Activated naive CD4-positive, alpha-beta T cell treated with anti-CD3 and anti-CD28 coated beads, Interleukin-2, amount 50 U/mL, for 24 hours (primary cell): ENCODE measurements around the gene CCDC187.
A peak's percentile ranks its signal among the peaks of the same experiment; 100 is the strongest.
"Not testable (repeated sequence)": the region's sequence is repeated elsewhere in the genome, so short reads cannot be mapped to it uniquely, and the experiment has no call there.

ENCODE experiments used
- H3K27ac Mint-ChIP-seq: one replicate; pipeline ENCODE4 v1.8.0; 2021; ENCODE audit warnings: mild to moderate bottlenecking, mixed read lengths
- H3K27me3 Mint-ChIP-seq: one replicate; pipeline ENCODE4 v1.8.0; 2021; ENCODE audit warnings: mixed read lengths
- H3K36me3 Mint-ChIP-seq: one replicate; pipeline ENCODE4 v1.8.0; 2021; ENCODE audit warnings: mixed read lengths
- H3K4me1 Mint-ChIP-seq: one replicate; pipeline ENCODE4 v1.8.0; 2021; ENCODE audit warnings: mixed read lengths
- H3K4me3 Mint-ChIP-seq: one replicate; pipeline ENCODE4 v1.8.0; 2021; ENCODE audit warnings: mild to moderate bottlenecking, mixed read lengths
- H3K9me3 Mint-ChIP-seq: one replicate; pipeline ENCODE4 v1.8.0; 2021; ENCODE audit warnings: mixed read lengths

CCDC187 gene

DNA sequence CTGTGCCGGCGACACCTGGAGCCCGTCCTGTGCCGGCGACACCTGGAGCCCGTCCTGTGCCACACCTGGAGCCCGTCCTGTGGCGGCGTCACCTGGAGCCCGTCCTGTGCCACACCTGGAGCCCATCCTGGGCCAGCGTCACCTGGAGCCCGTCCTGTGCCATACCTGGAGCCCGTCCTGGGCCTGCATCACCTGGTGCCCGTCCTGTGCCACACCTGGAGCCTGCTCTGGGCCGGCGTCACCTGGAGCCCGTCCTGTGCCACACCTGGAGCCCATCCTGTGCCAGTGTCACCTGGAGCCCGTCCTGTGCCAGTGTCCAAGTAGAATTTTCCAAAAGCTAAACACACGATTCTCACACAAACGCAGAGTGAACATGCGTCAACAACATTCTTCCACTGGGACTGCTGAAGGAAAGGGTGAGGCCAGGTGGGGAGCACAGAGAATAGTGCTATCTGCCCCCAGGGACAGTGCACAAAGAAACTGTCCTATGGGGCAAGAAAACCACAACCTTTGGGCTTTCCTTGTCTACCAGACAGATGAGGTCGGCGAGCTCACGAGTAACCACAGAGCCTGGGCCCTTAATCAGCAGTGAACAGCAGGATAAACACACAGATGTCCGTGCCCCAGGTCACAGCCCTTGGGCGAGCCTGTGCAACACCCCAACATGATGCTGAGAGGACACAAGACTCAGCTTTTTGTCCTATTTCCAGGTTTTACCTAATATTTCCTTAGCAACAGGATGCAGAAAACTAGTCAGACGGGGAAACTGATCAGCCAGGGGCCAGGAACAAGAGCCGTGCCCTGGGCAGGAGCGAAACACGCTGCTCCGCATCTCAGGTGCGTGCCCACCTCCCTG is 66.2 kb downstream of the CCDC187 start:
- peaks cover 46% of the 10 kb centered on the region for H3K4me1 Mint-ChIP-seq
- no peak overlapping the region for H3K4me3 Mint-ChIP-seq
- no peaks in the 10 kb centered on the region for H3K36me3 Mint-ChIP-seq
- no peaks in the 10 kb centered on the region for H3K9me3 Mint-ChIP-seq
- no peaks in the 10 kb centered on the region for H3K27me3 Mint-ChIP-seq
- no peak overlapping the region for H3K27ac Mint-ChIP-seq

DNA sequence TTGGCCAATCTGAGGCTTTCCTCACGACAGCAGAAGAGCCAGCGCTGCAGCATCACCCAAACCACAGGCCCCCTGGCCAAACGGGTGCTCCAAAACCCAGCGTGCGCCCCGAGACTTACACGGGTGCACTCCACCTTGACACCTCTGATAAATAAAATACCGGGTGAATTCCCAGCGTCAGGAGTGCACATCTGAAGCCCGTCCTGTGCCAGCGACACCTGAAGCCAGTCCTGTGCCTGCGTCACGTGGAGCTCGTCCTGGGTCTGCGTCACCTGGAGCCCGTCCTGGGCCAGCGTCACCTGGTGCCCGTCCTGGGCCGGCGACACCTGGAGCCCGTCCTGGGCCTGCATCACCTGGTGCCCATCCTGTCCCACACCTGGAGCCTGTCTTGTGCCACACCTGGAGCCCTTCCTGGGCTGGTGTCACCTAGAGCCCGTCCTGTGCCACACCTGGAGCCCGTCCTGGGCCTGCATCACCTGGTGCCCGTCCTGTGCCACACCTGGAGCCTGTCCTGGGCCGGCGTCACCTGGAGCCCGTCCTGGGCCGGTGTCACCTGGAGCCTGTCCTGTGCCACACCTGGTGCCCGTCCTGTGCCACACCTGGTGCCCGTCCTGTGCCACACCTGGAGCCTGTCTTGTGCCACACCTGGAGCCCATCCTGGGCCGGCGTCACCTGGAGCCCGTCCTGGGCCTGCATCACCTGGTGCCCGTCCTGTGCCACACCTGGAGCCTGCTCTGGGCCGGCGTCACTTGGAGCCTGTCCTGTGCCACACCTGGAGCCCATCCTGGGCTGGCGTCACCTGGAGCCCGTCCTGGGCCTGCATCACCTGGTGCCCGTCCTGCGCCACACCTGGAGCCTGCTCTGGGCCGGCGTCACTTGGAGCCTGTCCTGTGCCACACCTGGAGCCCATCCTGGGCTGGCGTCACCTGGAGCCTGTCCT is 67.2 kb downstream of the CCDC187 start:
- H3K27ac Mint-ChIP-seq, H3K4me3 Mint-ChIP-seq, H3K27me3 Mint-ChIP-seq, H3K9me3 Mint-ChIP-seq, H3K36me3 Mint-ChIP-seq: not testable (repeated sequence)
- H3K4me1 Mint-ChIP-seq: peaks cover 44% of the 10 kb centered on the region

DNA sequence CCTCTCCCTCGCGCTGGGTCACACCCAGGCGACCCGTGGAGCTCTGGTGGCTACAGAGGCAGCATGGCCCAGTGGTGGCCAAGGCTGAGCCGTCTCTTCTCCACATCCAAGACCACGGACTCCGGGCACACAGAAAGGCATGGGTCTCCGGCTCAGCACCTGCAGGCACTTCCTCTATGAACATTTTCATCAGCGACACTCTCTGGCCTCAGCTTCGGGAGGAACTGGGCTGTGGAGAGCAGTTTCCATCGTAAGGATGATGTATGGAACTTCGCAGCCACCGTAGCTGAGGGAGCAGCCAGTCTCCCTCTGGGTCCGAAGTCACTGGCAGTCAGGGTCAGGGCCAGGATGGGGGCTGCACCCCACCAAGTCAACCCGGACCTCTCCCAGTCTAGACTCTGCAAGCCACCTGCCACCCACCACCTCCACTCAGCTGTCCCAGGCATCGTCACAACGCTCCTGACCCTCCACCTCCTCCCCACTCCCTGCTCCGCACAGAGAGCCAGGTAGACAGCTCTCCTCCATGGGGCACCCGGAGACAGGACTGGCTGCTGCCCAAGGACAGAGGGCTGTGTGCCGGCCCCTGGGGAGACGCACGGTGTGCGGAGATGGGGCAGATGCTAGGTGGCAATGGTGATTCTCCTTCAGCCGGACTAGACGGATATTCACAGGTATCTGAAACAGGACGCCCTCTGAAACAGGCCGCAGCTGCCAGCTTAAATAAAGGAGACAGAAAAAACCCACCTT is 68.0 kb downstream of the CCDC187 start:
- Mint-ChIP-seq H3K27me3 (no peaks in the 10 kb centered on the region), H3K9me3 (no peaks in the 10 kb centered on the region), H3K4me3 (no peak overlapping the region), H3K4me1 (peaks cover 37% of the 10 kb centered on the region), H3K27ac (peak overlapping the region; percentile 23), H3K36me3 (no peaks in the 10 kb centered on the region)

DNA sequence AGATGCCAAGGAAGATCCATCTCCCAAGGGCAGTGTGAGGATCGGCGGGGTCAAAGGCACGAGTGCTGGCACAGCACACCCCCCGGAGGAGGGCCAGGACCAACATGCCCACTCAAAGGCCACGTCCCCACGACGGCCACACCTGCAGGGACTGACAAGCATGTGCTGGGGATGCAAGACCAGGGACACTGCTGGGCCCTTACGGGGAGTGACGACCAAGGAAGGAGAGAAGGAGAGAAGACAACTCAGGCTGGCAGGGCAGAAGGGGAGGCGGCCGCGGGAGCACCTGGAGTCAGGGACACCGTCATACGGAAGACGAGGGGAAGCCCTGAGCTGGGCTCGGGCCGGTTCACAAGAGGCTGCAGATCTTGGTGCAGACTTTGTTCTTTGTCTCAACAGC is 68.7 kb downstream of the CCDC187 start:
- Mint-ChIP-seq H3K9me3 (no peaks in the 10 kb centered on the region), H3K27ac (no peak overlapping the region), H3K36me3 (no peaks in the 10 kb centered on the region), H3K4me3 (no peak overlapping the region), H3K27me3 (no peaks in the 10 kb centered on the region), H3K4me1 (peaks cover 37% of the 10 kb centered on the region)

DNA sequence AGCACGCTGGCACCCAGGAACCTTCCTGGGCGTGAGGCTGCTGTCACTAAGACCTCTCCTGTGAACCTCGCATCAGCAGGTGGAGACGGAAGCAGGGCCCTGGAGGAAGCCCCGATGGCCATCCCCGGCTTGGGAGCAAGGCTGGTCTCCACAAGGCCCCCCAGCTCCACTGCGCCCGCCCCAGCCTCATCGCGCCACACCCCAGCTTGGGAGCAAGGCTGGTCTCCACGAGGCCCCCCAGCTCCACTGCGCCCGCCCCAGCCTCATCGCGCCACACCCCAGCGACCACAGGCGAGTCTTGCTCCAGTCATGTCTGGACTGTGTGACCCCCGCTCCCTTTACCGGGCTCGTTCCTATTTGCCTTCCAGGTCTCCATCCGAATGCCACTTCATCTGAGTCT is 69.3 kb downstream of the CCDC187 start:
- Mint-ChIP-seq H3K9me3 (no peaks in the 10 kb centered on the region), H3K4me1 (peaks cover 36% of the 10 kb centered on the region), H3K4me3 (no peak overlapping the region), H3K27ac (no peak overlapping the region), H3K36me3 (no peaks in the 10 kb centered on the region), H3K27me3 (no peaks in the 10 kb centered on the region)

DNA sequence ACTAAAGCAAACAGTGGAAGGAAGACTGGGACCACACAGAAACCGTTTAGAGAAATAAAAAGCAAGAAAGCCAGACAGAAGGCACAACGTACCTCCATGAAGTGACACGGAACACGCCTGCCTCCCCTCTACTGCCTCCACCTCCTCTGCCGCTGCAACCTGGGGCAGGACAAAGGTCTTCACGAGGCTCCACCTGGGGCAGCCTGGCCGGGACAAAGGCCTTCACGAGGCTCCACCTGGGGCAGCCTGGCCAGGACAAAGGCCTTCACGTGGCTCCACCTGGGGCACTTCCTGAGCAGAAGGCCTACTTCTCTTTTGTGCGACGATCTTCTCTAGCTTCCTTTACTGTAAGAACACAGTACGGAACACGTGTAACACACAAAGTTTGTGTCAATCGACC is 70.0 kb downstream of the CCDC187 start:
- H3K9me3 Mint-ChIP-seq: no peaks in the 10 kb centered on the region
- no peaks in the 10 kb centered on the region for H3K36me3 Mint-ChIP-seq
- no peaks in the 10 kb centered on the region for H3K27me3 Mint-ChIP-seq
- H3K4me1 Mint-ChIP-seq: peaks cover 30% of the 10 kb centered on the region
- no peak overlapping the region for H3K27ac Mint-ChIP-seq
- H3K4me3 Mint-ChIP-seq: no peak overlapping the region

DNA sequence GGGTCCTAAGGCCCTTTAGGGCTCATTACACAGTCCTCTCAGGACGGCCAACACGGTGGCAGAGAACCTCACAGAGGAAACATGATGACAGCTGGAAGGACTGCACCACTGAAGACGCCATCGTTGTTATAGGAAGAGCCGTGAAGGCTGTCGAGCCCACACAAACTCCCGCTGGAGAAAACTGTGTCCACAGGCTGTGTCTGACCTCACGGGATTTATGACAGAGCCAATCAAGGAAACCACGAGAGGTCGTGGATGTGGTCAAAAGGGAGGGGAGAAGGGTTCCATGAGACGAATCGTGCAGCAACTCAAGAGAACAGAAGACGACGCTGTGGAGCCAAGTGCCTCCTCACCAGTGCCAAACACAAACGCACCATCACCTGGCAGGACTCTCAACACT is 70.5 kb downstream of the CCDC187 start:
- H3K4me3 Mint-ChIP-seq: no peak overlapping the region

DNA sequence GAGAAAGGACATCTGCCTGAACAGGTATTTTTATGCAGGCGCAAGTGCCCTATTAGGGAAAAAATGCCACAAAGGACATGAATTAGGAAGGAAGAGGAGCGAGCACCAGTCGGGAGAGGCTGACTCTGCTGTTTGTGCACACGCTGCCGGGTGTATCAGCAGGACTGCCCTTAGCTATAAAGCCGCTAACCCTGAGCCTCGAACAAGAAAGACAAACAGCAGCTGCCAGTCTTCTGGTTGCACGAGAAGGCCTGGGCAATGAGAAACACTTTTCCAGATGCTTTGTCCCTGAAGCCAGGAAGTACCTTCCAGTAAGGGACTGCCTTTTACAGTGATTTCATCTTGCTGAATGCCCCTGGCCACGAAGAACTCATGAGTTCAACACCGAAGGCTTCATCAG is 70.9 kb downstream of the CCDC187 start:
- Mint-ChIP-seq H3K4me3 (no peak overlapping the region), H3K36me3 (no peaks in the 10 kb centered on the region), H3K4me1 (peaks cover 39% of the 10 kb centered on the region), H3K9me3 (no peaks in the 10 kb centered on the region), H3K27me3 (no peaks in the 10 kb centered on the region), H3K27ac (no peak overlapping the region)

More for the DNA sequence above, 70.5 kb downstream of the CCDC187 start:
- no peaks in the 10 kb centered on the region for H3K36me3 Mint-ChIP-seq
- H3K9me3 Mint-ChIP-seq: no peaks in the 10 kb centered on the region
- no peak overlapping the region for H3K27ac Mint-ChIP-seq
- H3K4me1 Mint-ChIP-seq: peaks cover 34% of the 10 kb centered on the region
- H3K27me3 Mint-ChIP-seq: no peaks in the 10 kb centered on the region

DNA sequence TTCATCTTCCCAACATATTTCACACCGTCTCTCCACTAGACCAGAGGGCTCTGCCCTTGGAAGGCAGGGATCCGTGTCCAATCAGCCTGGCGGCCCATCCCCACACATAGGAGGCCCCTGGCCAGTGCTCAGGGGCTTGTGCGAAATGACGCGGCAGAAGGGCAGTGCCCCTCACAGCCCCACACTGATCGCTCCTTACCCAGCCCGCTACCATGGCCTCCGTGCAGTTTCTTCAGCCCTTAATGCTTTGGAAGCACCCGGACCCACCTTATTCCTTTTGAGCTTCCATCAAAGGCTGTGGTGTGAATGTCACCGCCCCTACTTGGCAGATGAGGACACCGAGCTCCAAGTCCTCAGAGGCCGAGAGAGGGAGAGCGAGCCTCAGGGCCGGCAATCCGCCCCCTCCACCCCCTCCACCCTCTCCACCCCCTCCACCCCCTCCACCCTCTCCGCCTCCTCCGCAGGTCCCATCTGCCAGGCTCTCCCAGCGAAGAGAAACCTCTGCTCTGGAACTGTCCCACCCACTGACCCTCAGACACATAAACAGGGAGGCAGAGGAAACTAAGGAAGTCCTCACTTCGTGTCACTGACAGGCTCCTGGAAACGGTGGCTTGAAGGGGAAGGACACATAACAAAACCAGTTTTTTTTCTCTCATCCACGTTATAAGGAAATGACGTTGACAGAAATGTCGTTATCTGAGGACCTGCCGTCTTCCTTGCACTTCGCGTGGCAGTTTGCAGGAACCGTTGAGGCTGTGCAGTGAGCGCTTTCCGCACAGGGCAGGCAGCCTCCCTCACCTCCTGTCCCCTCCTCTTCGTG is 72.2 kb downstream of the CCDC187 start:
- H3K4me1 Mint-ChIP-seq: peaks cover 40% of the 10 kb centered on the region

DNA sequence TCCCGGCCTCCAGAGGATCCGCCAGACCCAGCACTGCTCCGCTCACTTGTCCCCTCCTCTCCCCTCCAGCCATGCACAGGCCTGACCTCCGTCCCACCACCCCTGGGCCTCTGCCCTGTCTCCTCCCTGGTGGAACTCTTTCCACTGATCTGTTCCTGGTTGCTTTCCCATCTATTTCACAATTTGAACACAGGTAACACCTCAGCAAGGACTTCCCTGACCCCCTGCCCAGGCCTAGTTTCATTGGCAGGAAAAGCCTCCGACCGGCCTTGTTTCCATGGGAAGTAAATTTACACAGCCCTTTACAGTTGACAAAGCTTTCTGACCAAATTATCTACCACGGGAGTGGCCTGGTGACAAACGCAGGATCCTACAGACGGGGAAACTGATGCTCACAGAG is 73.1 kb downstream of the CCDC187 start:
- Mint-ChIP-seq H3K36me3 (no peaks in the 10 kb centered on the region), H3K27me3 (no peaks in the 10 kb centered on the region), H3K4me3 (no peak overlapping the region), H3K27ac (peak overlapping the region; percentile 46), H3K4me1 (peaks cover 40% of the 10 kb centered on the region), H3K9me3 (no peaks in the 10 kb centered on the region)

More for the DNA sequence above, 72.2 kb downstream of the CCDC187 start:
- no peaks in the 10 kb centered on the region for H3K27me3 Mint-ChIP-seq
- peak overlapping the region; percentile 23 for H3K27ac Mint-ChIP-seq
- H3K36me3 Mint-ChIP-seq: no peaks in the 10 kb centered on the region
- H3K9me3 Mint-ChIP-seq: no peaks in the 10 kb centered on the region
- peak overlapping the region; percentile 41 for H3K4me3 Mint-ChIP-seq

DNA sequence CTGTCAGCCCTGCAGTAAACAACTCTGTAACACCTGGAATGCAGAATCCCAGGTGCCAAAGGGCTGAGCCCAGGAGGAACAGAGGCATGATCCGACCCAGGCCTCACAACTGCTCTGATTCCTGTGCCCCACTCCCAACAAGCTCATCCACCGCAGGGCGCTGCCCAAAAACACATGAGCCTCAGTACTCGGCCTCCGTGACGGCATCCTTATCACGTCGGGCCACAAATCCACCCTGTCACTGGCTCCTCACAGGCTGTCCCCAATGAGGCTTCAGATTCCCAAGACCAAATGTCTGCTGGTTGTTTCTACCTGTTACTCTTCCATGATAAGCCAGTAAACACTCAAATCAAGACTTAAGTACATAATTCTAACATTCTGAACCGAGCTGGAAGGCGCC is 73.5 kb downstream of the CCDC187 start:
- no peaks in the 10 kb centered on the region for H3K36me3 Mint-ChIP-seq
- H3K27ac Mint-ChIP-seq: no peak overlapping the region
- peaks cover 40% of the 10 kb centered on the region for H3K4me1 Mint-ChIP-seq

DNA sequence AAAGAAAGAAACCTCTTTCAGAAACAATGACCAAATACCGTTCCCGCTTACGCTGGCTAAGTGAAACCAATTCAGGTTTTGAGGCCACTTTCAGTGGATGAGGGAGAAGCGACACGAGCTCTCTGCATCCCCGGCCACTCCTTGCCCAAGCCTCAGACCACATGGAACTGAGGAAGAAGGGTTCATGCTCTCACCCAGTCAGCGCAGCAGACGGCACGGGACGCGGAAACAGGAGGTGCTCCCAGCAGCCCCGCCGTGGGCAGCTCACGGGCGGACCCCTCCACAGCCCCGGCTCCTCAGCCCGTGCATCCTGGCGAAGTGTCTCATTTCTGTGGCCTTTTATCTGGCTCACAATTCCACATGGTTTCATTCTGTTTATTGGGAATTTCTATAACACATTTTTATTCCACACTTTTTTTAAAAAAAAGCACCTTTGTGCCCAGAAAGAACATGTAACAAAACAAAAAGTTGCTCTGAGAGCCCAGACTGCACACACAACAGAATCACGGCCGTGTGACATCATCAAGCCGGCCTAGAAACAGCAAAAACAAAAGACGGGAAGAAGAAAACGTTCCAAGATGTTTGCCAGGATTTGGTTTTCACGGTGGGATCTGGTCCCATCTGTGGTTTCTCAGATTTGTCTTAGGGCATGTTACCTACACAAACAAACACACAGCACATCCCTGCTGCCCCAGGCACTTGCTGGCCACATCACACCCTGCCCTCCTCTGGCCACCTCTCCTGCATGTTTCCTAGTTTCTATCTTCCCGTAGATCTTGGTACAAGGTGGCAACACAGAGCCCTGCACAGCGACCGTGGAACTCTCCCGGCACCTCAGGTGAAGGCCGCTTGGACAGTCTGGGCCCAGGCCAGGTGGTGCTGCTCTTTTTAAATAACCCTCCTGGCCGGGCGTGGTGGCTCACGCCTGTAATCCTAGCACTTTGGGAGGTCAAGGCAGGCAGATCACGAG is 74.5 kb downstream of the CCDC187 start:
- Mint-ChIP-seq H3K27me3 (no peaks in the 10 kb centered on the region), H3K27ac (no peak overlapping the region), H3K4me1 (peaks cover 40% of the 10 kb centered on the region), H3K9me3 (no peaks in the 10 kb centered on the region), H3K36me3 (peaks cover 3% of the 10 kb centered on the region), H3K4me3 (no peak overlapping the region)

More for the DNA sequence above, 73.5 kb downstream of the CCDC187 start:
- no peak overlapping the region for H3K4me3 Mint-ChIP-seq
- H3K27me3 Mint-ChIP-seq: no peaks in the 10 kb centered on the region
- H3K9me3 Mint-ChIP-seq: no peaks in the 10 kb centered on the region

DNA sequence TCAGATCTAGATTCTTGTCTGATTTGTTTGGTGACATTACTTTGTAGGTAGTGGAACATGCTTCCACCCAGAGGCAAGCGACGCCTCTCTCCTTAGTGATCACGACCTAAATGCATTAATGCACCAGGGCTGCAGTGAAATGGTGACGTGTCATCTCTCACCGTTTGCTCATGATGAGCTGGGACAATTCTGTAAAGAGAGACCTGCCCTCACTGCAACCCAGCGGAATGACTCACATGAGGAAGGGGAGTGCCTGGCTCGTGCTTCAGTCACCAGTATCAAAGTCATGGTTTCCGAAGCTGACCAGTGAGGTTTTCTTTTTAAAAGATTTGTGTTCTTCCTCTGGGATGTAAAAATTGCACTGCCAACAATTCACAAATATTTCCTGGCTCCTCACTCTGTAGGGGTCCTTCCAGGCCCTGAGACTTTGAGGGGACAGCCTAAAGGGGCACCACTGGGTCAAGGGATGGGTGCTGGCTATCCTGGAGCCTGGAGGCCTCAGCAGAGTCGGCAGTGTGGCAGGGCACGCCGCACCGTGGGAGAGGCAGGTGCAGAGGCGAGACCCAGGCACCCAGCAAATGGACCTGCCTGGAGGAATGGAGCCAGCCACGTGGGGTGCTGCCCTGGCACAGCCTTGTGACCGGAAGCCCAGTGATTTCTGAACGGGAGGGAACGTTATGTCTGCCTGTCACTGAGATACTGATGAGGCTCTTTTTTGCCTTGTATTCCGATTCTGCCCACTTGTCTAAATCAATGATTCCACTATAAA is 75.6 kb downstream of the CCDC187 start:
- H3K4me1 Mint-ChIP-seq: peaks cover 30% of the 10 kb centered on the region
- peaks cover 6% of the 10 kb centered on the region for H3K36me3 Mint-ChIP-seq
- no peaks in the 10 kb centered on the region for H3K9me3 Mint-ChIP-seq
- no peak overlapping the region for H3K4me3 Mint-ChIP-seq
- H3K27me3 Mint-ChIP-seq: no peaks in the 10 kb centered on the region
- no peak overlapping the region for H3K27ac Mint-ChIP-seq
